ENCODE results near the gene RUNX3.

GRCh38 chr1:24849672-24850295 lies 80.3 kb downstream of the RUNX3 start:
- TF ChIP-seq TAF1 (conservative IDR thresholded peaks at IDR 0.05), result no peak
- no peak for TF ChIP-seq HNF4G (IDR thresholded peaks at IDR 0.05)
- TF ChIP-seq CTCF (IDR thresholded peaks at IDR 0.05; ENCODE audit: low read depth, low read length, missing input control), result no peak
- peak; percentile 53 to 60 for TF ChIP-seq RAD21 (IDR thresholded peaks at IDR 0.05)
- no peak for TF ChIP-seq REST (IDR thresholded peaks at IDR 0.05)
- TF ChIP-seq FOXA2 (IDR thresholded peaks at IDR 0.05), result no peak
- TF ChIP-seq EGR1 (IDR thresholded peaks at IDR 0.05; ENCODE audit: low read depth in 2 of 2), result no peak
- TF ChIP-seq MAX (IDR thresholded peaks at IDR 0.05), result no peak
- TF ChIP-seq GABPA (IDR thresholded peaks at IDR 0.05 in 1 of 2, conservative IDR thresholded peaks at IDR 0.05 in 1 of 2), result no peak
- TF ChIP-seq YY1 (IDR thresholded peaks at IDR 0.05), result no peak
- TF ChIP-seq ATF3 (IDR thresholded peaks at IDR 0.05), result no peak
- TF ChIP-seq SP1 (IDR thresholded peaks at IDR 0.05), result no peak
- TF ChIP-seq JUND (IDR thresholded peaks at IDR 0.05), result no peak
